Tibial nerve (tissue), 4 donors: Measurements from ENCODE around the gene TTLL13.

ENCODE experiments used
- EP300 ChIP-seq, 2 donors: sonication (generic); formaldehyde crosslinking; IDR thresholded peaks; one replicate each; pipeline ENCODE4 v1.6.1; 2017; ENCODE audit warnings: antibody characterized with exemption in 2 of 2, mild to moderate bottlenecking in 1 of 2
- POLR2A ChIP-seq, 2 donors: fragments of 450-650 bp; IDR thresholded peaks; one replicate each; pipeline ENCODE4 v1.6.1; 2017; ENCODE audit warnings: antibody characterized with exemption in 2 of 2, mild to moderate bottlenecking in 2 of 2, moderate library complexity in 2 of 2
- TF ChIP-seq, protein P1 (sequence below), 5 experiments: fragments of 200-600 bp in 3 of 5; fragments of 450-650 bp in 2 of 5; sonication (generic) in 3 of 5; IDR thresholded peaks; one replicate each; pipeline ENCODE4 v1.5.1; 2016 to 2019; ENCODE audit warnings: antibody characterized with exemption in 5 of 5, mild to moderate bottlenecking in 3 of 5, moderate library complexity in 2 of 5

DNA sequence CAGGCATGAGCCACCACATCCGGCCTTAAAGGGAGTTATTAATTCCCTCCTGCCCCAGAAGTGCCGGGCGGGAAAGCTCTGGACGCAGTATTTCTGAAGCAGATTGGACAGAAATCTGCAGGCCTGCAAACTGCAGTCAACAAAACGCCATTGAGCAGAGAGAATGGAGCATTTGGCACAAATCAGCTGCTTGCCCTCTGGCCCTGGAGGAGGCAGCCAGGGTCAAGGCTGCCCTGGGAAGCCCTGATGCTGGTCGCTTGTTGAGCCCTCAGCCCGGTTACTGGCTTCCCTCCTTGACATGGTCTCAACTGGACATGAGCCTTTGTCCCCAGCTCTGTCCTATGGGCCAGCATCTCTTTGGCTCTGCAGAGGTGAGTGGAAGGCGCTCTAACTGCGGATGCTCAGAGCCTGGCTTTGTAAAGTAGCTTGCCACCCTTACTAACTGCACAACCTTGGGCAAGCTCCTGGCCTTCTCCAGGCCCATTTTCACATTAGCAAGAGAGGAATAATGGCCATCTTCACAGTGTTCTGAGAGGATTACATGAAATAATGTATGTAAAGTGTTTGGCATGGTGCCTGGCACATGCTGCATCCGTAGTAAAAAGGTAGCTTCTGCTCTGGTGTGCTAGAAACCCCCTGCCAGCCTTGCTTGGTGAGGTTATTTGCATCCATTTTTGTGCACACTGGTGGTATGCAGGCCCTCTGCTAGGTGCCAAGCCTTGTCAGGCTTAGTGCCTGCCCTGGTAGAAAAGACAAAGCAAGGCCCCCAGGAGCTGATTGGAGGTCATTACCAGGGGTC is 44.1 kb upstream of the TTLL13 start:
- TF ChIP-seq, protein P1, sequence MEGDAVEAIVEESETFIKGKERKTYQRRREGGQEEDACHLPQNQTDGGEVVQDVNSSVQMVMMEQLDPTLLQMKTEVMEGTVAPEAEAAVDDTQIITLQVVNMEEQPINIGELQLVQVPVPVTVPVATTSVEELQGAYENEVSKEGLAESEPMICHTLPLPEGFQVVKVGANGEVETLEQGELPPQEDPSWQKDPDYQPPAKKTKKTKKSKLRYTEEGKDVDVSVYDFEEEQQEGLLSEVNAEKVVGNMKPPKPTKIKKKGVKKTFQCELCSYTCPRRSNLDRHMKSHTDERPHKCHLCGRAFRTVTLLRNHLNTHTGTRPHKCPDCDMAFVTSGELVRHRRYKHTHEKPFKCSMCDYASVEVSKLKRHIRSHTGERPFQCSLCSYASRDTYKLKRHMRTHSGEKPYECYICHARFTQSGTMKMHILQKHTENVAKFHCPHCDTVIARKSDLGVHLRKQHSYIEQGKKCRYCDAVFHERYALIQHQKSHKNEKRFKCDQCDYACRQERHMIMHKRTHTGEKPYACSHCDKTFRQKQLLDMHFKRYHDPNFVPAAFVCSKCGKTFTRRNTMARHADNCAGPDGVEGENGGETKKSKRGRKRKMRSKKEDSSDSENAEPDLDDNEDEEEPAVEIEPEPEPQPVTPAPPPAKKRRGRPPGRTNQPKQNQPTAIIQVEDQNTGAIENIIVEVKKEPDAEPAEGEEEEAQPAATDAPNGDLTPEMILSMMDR (IDR thresholded peaks at IDR 0.05): no peak
- no peak for TF ChIP-seq POLR2A (IDR thresholded peaks at IDR 0.05)
- TF ChIP-seq EP300 (IDR thresholded peaks at IDR 0.05): peak in 1 of 2 donors; percentile 52
